Inflammatory macrophage (primary cell): ENCODE measurements around the gene RARRES1.
"Not testable (repeated sequence)": the region's sequence is repeated elsewhere in the genome, so short reads cannot be mapped to it uniquely, and the experiment has no call there.

Experiments used
- DNase-seq, 2 donors: peaks; one replicate each; pipeline ENCODE4 v3.0.0-alpha.2; 2020 to 2022

RARRES1 gene

GRCh38 chr3:158731486-158731885 lies 771 bp downstream of the RARRES1 start:
- no peak for DNase-seq

- no peak for DNase-seq
Observed at GRCh38 chr3:158728851-158729250, 3.4 kb downstream of the RARRES1 start.

GRCh38 chr3:158728061-158728377 lies 4.2 kb downstream of the RARRES1 start:
- no peak for DNase-seq

DNA sequence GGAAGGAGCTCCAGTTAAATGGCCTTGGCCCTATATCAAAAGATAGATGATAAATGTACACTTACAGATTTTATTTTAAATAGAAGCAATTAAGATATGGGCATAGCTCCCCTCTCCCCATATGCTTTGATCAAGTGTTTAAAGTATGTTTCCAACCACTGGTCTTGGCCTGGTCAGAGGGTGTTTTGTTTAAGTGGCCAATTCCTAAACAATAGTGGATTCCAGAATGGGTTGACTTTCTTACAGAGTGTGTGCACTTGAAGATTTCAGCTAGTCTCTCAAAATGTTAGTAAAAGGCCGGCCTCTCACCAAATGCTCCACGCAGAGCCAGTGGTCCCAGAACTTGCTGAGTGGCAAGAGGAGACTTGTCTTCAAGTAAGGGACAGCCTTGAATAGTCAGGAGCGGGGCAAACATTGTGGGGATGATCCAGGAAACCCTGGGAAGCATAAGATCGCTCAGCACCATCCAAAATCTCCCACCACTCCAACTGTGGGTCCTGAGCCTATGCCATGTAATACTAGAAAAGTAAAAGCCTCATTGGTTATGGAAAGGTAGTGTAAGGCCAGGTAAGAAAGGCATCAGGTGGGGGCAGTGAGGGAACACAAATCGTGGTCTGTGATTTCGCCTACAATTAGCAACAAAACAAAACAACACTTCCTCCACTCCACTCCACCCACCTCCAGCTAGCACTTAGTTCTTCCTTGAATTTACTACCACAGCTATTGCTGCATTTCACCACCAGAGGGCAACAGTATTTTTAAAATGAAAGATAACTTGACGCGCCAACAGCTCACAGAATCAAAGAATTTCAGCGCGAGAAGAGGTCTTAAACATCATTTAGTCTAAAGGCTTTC lies 4.8 kb downstream of the RARRES1 start:
- peak; percentile 84 to 89 for DNase-seq

GRCh38 chr3:158725348-158726011 lies 6.8 kb downstream of the RARRES1 start:
- peak in 1 of 2 donors; percentile 34 for DNase-seq

- no peak for DNase-seq
Observed at GRCh38 chr3:158723991-158724390, 8.3 kb downstream of the RARRES1 start.

DNA sequence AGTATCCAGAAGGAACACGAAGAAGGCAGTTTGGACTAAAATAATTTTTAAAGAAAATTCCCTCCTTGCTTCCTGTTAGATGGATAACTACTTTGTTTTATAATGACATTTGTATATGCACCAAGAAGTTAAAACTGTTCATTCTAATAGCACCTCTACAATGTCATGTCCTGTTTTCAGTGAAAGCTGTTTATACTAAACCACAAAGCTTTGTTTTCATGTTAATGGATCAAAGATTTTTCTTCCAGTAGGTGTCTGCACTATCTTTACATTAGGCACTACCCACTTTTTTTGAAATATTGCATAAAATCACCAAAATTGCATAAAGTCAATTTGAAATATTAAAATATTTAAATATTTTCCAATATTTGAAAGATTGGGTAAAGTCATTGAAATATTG lies 10.1 kb downstream of the RARRES1 start:
- DNase-seq, result no peak

- DNase-seq, result no peak
Observed at GRCh38 chr3:158718490-158719170, 13.6 kb downstream of the RARRES1 start.

GRCh38 chr3:158717576-158717975 lies 14.7 kb downstream of the RARRES1 start:
- no peak for DNase-seq

DNA sequence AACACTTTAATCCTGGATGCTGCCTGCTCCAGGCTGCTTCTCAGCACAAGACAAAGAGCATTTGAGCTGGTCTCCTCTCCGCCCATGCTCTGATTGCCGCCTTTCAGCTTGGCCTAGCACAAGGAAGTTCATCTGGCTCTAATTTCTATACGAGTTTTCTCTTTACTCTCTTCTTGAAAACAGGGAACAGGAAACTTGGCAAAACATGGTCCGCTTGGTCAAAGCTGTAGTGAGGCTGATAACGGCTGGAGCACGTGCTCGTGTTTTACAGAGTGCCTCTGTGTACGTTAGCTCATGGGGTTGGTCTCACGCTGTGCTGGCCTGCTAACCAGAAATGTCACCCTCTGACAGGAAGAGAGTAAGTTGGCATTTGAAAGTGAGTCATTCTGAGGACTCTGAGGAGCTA lies 19.2 kb downstream of the RARRES1 start:
- peak; percentile 49 to 82 for DNase-seq

DNA sequence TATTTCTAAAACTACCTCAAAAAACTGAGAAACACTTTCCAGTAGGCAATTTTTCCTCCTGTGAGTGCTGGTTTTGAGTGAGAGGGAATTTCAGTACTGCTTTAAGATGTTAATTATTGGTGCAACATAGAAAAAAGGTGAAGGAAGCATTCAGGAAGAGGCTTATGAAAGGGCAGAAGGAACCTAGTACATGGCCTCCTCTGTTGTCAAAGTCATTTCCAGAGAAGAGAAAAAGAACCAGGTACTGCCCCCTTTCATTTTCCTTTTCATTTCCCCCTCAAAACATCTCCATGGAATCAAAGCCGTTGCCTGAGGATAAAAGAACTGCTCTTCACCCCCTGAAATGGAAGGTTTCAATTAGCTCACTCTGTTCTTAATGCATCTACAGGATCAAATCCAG lies 19.8 kb downstream of the RARRES1 start:
- no peak for DNase-seq

DNA sequence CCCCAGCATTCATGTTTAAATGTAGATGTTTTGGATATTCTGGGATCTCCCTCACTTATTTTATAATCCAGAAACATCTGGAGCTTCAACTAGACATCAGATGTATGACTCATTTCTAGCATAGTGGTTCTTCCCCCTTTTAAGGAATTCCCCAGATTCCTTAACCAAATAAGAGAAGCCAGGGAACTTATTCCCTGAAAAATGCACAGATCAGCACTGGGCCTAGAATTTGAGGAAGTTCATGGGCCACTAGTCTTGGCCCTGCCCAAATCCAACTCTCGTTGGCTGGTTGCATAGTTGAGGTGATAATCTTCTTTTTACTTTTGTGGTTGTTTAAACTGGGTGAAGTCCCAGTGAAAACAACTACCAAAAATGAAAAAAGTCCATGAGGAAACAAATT lies 20.4 kb downstream of the RARRES1 start:
- DNase-seq, result peak; percentile 44 to 61

DNA sequence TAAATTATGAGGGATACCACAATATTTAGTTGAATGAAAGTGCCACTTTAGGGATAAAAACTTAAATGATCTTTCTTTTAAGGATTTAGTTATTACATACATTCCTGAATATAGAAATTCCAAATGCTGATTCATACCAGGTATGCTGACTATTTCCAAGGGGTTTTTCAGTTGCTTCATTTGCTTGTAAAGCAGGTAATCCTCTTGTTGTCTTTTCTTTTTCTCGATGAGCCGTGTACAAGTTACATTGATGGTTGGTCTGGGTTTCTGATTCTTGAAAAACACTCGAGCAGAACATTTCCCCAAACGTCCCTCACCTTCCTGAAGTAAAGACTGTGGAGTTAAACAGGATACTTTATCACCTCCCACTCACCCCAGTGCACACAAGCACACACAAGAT lies 21.7 kb downstream of the RARRES1 start:
- no peak for DNase-seq

DNA sequence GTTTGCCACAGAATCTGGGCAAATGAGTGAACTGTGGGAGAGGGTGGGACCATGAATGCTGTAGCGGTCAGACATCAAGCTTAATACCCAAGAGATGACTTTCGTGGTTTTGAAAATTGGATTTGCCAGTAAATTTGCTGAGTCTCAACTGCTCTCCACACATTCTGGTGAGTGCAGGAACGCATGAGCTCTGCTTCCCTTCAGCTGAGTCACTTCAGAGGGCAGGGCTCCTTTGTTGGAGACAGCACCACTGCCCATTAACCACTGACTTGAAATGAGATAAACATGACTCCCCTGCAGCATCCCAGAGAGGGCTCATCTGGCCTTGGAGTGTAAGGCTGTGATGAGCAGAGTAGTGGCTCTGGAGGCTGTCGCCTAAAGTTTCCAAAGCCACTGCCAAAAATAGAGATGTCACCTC lies 22.6 kb downstream of the RARRES1 start:
- DNase-seq, result no peak

DNA sequence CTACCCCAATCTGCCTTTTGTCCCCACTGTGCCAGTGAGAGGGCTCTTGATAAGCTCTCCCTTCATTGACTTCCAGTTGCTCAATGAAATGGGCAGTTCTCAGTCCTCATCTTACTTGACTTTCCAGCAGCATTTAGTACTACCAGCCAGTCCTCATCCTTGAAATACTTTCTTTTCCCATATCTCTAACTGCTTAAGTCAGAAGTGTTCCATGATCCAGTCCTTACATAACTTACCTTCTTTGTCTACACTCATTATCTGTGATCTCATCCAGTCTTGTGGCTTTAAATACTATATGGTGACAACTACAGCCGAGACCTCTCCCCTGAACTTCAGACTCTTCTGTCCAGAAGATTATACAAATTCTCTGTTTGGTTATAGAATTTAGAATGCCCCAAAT lies 28.7 kb downstream of the RARRES1 start:
- no peak for DNase-seq

DNA sequence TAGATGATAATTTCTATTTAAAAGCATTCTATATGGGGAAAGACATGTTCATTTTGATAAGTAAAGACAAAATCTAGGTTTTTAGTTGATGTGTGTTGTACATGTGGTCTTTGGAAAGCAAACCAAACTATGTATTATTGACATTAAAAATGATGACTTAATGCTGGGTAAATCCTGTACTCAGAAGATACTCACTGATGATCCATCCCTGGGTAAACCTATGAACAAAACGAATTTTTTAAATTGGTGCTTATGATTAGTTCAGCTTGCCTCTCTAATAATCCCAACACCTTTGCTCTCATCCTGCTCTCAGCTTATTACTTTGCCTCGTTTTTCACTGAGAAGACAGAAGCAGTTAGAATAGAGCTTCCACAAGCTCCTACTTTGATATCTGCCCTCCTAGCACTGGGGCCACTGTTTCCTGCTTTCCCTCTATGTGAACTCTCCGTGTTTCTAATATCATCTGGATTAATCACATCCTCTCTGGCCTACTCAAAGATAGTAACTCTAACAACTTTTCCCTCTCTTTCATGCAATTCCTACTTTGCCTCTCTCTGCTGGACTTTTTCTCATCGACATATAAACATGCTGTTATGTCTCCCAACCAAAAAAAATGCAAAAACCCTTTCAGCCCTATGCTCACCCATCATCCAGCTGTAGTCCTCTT lies 29.3 kb downstream of the RARRES1 start:
- no peak for DNase-seq

- no peak for DNase-seq
Observed at GRCh38 chr3:158701420-158702065, 30.7 kb downstream of the RARRES1 start.

GRCh38 chr3:158700559-158700958 lies 31.7 kb downstream of the RARRES1 start:
- DNase-seq, result no peak

DNA sequence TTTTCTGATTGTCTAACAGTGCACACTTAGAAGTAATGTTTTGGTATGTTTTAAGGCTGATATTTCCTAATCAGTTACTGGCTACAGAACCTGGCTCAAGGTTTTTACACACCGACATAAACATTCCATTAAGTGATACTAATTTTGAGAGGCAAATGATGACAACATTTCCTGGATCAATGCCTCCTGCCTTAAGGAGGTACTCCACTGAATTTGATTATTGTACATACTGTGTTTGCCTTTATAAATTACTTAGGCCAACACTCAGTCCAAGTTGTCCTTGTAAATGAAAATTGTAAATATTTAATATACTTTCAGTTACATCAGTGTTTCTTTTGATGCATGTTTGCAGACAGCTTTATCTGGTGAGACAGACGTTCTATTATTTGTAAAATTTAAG lies 35.6 kb downstream of the RARRES1 start:
- no peak for DNase-seq

DNA sequence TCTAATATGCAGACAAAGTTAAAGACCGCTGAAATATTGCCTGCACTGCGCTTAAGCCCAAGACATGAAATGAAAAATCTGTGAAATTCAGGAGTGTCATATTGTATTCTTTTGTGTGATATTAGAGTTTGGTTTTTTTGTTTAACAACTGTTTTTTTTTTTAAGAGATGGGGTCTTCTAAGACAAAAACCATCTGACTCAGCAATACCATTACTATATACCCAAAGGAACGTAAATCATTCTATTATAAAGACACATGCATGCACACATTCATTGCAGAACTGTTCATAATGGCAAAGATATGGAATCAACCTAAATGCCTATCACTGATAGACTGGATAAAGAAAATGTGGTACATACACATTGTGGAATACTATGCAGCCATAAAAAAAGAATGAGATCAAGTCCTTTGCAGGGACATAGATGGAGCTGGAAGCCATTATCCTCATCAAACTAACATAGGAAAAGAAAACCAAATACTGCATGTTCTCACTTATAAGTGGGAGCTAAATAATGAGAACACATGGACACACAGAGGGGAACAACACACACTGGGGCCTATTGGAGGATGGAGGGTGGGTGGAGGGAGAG lies 38.3 kb downstream of the RARRES1 start:
- DNase-seq, result not testable (repeated sequence)

DNA sequence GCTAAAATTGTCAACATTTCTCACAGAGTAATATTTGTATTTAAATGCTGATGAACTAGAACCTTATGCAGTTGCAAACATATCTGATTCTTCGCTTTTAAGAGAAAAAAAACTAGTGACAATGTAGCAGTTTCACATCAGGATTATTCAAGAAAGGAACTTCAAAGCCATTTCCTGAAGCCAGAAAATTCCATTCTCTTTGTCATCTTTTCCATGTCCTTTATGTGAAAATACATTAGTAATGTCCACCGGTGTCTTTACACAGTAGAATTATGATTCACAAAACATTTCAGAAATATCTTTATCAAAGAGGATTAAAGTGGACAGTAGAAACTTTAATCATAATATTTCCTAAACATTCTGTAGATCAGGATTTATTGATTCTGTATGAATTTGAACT lies 47.1 kb downstream of the RARRES1 start:
- no peak for DNase-seq
